Transverse colon (tissue), 4 donors: Measurements from ENCODE around the gene LRP5. TPM values are rescaled to one million over a fixed set of nuclear protein-coding genes. Genes with fewer than 3 reads are reported as not detected.

Experiments used
- DNase-seq: peaks from one replicate; pipeline ENCODE4 v3.0.0-alpha.2; 2019
- H3K27ac ChIP-seq, 4 donors: fragments of 200-600 bp; sonication (generic); 2 replicates each; pipeline ENCODE4 v1.5.1; 2016 to 2018; ENCODE audit warnings: inconsistent platforms in 4 of 4
- H3K27me3 ChIP-seq: fragments of 200-600 bp; sonication (generic); 2 replicates; pipeline ENCODE4 v1.5.1; 2017; ENCODE audit warnings: inconsistent platforms
- H3K36me3 ChIP-seq, 4 donors: fragments of 200-600 bp; sonication (generic); 2 replicates each; pipeline ENCODE4 v1.5.1; 2017 to 2019; ENCODE audit warnings: inconsistent platforms in 4 of 4
- H3K4me1 ChIP-seq, 4 donors: fragments of 200-600 bp; sonication (generic); 2 replicates each; pipeline ENCODE4 v1.5.1; 2017 to 2020; ENCODE audit warnings: inconsistent platforms in 4 of 4
- H3K4me3 ChIP-seq, 4 donors: fragments of 200-600 bp; sonication (generic); 1 replicate in 1 of 4; 2 replicates in 3 of 4; pipeline versions ENCODE4 v1.5.1 to v1.6.1; 2017 to 2019; ENCODE audit warnings: inconsistent platforms in 4 of 4
- H3K9me3 ChIP-seq, 2 donors: fragments of 200-600 bp; sonication (generic); 2 replicates each; pipeline ENCODE4 v1.5.1; 2017 to 2019; ENCODE audit warnings: inconsistent platforms in 2 of 2
- EP300 ChIP-seq: sonication (generic); formaldehyde crosslinking; IDR thresholded peaks from one replicate; pipeline ENCODE4 v1.6.1; 2017; ENCODE audit warnings: antibody characterized with exemption, low read depth
- POLR2A ChIP-seq: fragments of 450-650 bp; IDR thresholded peaks from one replicate; pipeline ENCODE4 v1.6.1; 2016; ENCODE audit warnings: antibody characterized with exemption, mild to moderate bottlenecking, moderate library complexity
- POLR2AphosphoS5 ChIP-seq, 3 donors: sonication (generic); formaldehyde crosslinking; IDR thresholded peaks; one replicate each; pipeline ENCODE4 v1.6.1; 2016; ENCODE audit warnings: antibody characterized with exemption in 3 of 3
- WGBS, 2 donors: methylation state at CpG; one replicate each; pipeline ENCODE4 v1.1.5; 2018; ENCODE audit warnings: low coverage in 1 of 2; 5-methylcytosine and 5-hydroxymethylcytosine counted together
- in situ Hi-C, 4 donors: fragments of 200-750 bp; cut with MboI; loops; one replicate each; pipeline versions ENCODE4 v1.15.0 to v1.15.1; 2017; ENCODE audit warnings: low sequenced_read_pairs in 3 of 4, low pct_ligation_motif_present in 1 of 4, low pct_unique_long_range_greater_than_20kb in 1 of 4
- intact Hi-C: fragments of 100-400 bp; cut with DNase I; formaldehyde crosslinking; loops from one replicate; pipeline ENCODE4 v1.15.1; 2023; ENCODE audit warnings: low total_unique reads
- total RNA-seq, 4 donors: library from RNA; depleted of rRNA; stranded (reverse); fragments of >200 nt; gene quantifications; one replicate each; pipeline ENCODE4 v1.1.0, GENCODE V29; 2016
- TF ChIP-seq, protein P1 (sequence below), 5 experiments: fragments of 200-600 bp in 3 of 5; fragments of 450-650 bp in 2 of 5; sonication (generic) in 3 of 5; IDR thresholded peaks; 1 replicate in 2 of 5; 2 replicates in 3 of 5; pipeline ENCODE4 v1.5.1; 2016 to 2017; ENCODE audit warnings: antibody characterized with exemption in 5 of 5, inconsistent platforms in 3 of 5, mild to moderate bottlenecking in 2 of 5, moderate library complexity in 1 of 5

The LRP5 gene
- total RNA-seq, 4 donors from 2014 or later, result 72.6 to 138 (median 82.3) TPM

DNA sequence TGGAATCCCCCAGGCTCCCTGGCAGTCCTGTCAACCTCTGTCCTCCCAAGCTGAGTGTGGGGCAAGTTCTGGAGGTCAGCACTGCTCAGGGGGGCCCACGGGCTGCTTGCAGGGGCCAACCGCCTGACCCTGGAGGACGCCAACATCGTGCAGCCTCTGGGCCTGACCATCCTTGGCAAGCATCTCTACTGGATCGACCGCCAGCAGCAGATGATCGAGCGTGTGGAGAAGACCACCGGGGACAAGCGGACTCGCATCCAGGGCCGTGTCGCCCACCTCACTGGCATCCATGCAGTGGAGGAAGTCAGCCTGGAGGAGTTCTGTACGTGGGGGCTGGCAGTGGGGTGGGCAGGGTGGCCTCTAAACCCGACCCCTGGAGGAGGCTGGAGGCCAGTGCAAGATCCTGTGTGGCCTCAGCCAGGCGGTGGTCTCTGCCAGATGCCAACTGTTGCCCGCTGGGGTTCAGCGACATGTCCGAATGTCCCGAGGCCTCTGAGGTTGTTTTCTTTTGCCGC lies 113.5 kb downstream of the LRP5 start:
- Histone ChIP-seq H3K27me3 (no peaks in the 10 kb centered on the region), H3K9me3 (no peaks in the 10 kb centered on the region), H3K36me3 (peaks cover 0 to 33% (median 16%) of the 10 kb centered on the region in 4 donors), H3K4me1 (peaks cover 0 to 5% (median 2%) of the 10 kb centered on the region in 4 donors), H3K27ac (no peak overlapping the region), H3K4me3 (no peak overlapping the region)
- no peak for DNase-seq
- in situ Hi-C loops, result no loop called here
- WGBS, 2 donors, result 95% methylated on average over 4 to 19 of the region's 21 CpGs
- TF ChIP-seq, protein P1, sequence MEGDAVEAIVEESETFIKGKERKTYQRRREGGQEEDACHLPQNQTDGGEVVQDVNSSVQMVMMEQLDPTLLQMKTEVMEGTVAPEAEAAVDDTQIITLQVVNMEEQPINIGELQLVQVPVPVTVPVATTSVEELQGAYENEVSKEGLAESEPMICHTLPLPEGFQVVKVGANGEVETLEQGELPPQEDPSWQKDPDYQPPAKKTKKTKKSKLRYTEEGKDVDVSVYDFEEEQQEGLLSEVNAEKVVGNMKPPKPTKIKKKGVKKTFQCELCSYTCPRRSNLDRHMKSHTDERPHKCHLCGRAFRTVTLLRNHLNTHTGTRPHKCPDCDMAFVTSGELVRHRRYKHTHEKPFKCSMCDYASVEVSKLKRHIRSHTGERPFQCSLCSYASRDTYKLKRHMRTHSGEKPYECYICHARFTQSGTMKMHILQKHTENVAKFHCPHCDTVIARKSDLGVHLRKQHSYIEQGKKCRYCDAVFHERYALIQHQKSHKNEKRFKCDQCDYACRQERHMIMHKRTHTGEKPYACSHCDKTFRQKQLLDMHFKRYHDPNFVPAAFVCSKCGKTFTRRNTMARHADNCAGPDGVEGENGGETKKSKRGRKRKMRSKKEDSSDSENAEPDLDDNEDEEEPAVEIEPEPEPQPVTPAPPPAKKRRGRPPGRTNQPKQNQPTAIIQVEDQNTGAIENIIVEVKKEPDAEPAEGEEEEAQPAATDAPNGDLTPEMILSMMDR (IDR thresholded peaks at IDR 0.05), result no peak
- TF ChIP-seq POLR2A (no peak), POLR2AphosphoS5 (IDR thresholded peaks at IDR 0.05) (no peak), EP300 (no peak)
- intact Hi-C loops, result no loop called here

DNA sequence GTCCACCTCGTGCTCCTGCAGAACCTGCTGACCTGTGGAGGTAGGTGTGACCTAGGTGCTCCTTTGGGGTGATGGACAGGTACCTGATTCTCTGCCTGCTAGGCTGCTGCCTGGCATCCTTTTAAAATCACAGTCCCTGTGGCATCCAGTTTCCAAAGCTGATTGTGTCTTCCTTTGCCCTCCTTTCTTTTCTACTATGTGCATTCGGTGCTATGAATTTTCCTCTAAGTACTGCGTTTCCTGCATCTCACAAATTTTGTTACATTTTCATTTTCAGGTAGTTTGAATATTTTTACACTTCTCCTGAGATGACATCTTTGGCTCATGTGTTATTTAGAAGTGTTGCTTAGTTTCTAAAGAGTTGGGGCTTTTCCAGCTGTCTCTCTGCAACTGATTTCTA lies 117.3 kb downstream of the LRP5 start:
- H3K27ac ChIP-seq, result peak overlapping the region in 2 of 4 donors; percentile 61 to 74
- no peak for DNase-seq
- in situ Hi-C loops, result no loop called here
- H3K9me3 ChIP-seq, result no peaks in the 10 kb centered on the region
- WGBS, 2 donors, result 94 to 100% methylated on average over 2 to 3 of the region's 3 CpGs
- no peak for TF ChIP-seq EP300
- TF ChIP-seq, protein P1 (IDR thresholded peaks at IDR 0.05), result no peak
- TF ChIP-seq POLR2AphosphoS5 (IDR thresholded peaks at IDR 0.05), result no peak
- no peak for TF ChIP-seq POLR2A
- no peak overlapping the region for H3K4me3 ChIP-seq
- H3K4me1 ChIP-seq, result peaks cover 0 to 5% (median 2%) of the 10 kb centered on the region in 4 donors
- intact Hi-C loops, result no loop called here
- H3K27me3 ChIP-seq, result no peaks in the 10 kb centered on the region
- H3K36me3 ChIP-seq, result peaks cover 0 to 32% (median 11%) of the 10 kb centered on the region in 4 donors

DNA sequence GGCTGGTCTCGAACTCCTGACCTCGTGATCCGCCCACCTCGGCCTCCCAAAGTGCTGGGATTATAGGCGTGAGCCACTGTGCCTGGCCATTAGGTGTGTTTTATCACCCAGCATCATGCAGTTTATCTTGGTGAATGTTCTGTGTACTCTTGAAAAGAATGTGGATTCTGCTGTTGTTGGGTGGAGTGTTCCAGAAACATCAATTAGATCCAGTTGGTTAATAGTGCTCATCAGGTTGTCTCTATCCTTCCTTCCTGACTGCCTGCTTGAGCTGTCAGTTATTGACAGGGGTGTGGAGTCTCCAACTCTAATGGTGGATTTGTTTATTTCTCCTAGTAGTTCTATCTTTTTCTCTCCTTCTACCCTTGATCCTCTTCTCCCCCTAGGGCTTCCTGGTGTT lies 118.0 kb downstream of the LRP5 start:
- WGBS, 2 donors, result 60 to 83% methylated on average over 2 to 5 of the region's 5 CpGs
- in situ Hi-C loops (no loop called here), intact Hi-C loops (no loop called here)
- Histone ChIP-seq H3K27ac (peak overlapping the region; percentile 54 to 74 (median 62)), H3K27me3 (no peaks in the 10 kb centered on the region), H3K9me3 (no peaks in the 10 kb centered on the region), H3K36me3 (peaks cover 0 to 28% (median 11%) of the 10 kb centered on the region in 4 donors), H3K4me1 (peaks cover 0 to 5% (median 2%) of the 10 kb centered on the region in 4 donors), H3K4me3 (no peak overlapping the region)
- TF ChIP-seq POLR2A, result no peak
- TF ChIP-seq POLR2AphosphoS5 (IDR thresholded peaks at IDR 0.05), result no peak
- TF ChIP-seq, protein P1 (IDR thresholded peaks at IDR 0.05), result no peak
- no peak for TF ChIP-seq EP300
- no peak for DNase-seq

DNA sequence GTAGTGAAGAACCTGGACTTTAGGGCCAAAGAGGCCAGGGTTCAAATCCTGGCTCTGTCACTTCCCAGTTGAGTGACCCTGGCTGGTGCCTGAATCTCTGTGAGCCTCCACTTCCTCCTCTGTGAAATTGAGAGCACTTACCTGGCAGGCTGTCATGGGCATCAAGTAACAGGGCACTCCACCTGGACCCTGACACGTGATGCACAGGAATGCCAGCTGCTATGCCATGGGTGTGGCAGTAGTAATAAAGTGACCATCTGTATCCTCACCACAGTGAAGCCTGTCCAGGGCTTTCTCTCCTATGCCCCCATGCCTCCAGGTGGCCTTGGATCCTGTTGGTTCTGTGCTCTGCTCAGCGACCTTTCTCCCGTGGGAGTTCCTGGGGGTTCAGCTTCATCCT lies 118.4 kb downstream of the LRP5 start:
- intact Hi-C loops, result no loop called here
- Histone ChIP-seq H3K27ac (peak overlapping the region; percentile 54 to 74 (median 62)), H3K27me3 (no peaks in the 10 kb centered on the region), H3K36me3 (peaks cover 0 to 25% (median 11%) of the 10 kb centered on the region in 4 donors), H3K9me3 (no peaks in the 10 kb centered on the region), H3K4me3 (no peak overlapping the region), H3K4me1 (peaks cover 0 to 5% (median 2%) of the 10 kb centered on the region in 4 donors)
- TF ChIP-seq, protein P1 (IDR thresholded peaks at IDR 0.05), result no peak
- peak; percentile 75 to 88 (median 82) for TF ChIP-seq POLR2AphosphoS5 (IDR thresholded peaks at IDR 0.05)
- peak; percentile 20 for TF ChIP-seq EP300
- TF ChIP-seq POLR2A, result peak; percentile 16
- WGBS, 2 donors, result 66% methylated on average over 3 of the region's 3 CpGs; no CpG with 5 or more reads in 1 of the 2 donors
- in situ Hi-C loops, result no loop called here
- DNase-seq, result peak; percentile 73
